ENCODE data around the gene RASGRF2. TPM values are rescaled to one million over a fixed set of nuclear protein-coding genes. Genes with fewer than 3 reads are reported as not detected.

RASGRF2 gene
- total RNA-seq = 31.1 and 39.3 TPM in 2 replicates

GRCh38 chr5:80959768-80960442, at the start of gene RASGRF2:
TSS of gene RASGRF2 (plus strand) at chr5:80960363. CDS start at chr5:80960739, 376 bp downstream.

GRCh38 chr5:81233080-81233634, 273.0 kb downstream of the RASGRF2 start, which contains the start of gene CKMT2:
TSS of gene CKMT2 (plus strand) at chr5:81233322. CDS start at chr5:81251133, 17,811 bp downstream.

All from bladder microvascular endothelial cell (primary cell).